HepG2 (cell line): ENCODE data around the gene IQCN. TPM values are rescaled to one million over a fixed set of nuclear protein-coding genes. Genes with fewer than 3 reads are reported as not detected.
A peak's percentile ranks its signal among the peaks of the same experiment; 100 is the strongest.

Experiments
- ATAC-seq: fragments of 200-7000 bp; cut with Tn5 transposase; 3 replicates; pipeline ENCODE4 v1.9.1; 2020; ENCODE audit warnings: mild to moderate bottlenecking, moderate library complexity
- BruUV-seq: library from RNA; stranded (reverse); fragments of 400-500 nt; replicated peaks from 2 replicates; lab custom pipeline; 2021; lab: Mats Ljungman, UMichigan
- CTCF ChIA-PET: fragments of 300-600 bp; formaldehyde crosslinking; extraction: SDS; loops from one replicate; lab custom pipeline; 2021; ENCODE audit warnings: low total read pairs, inconsistent platforms, low intra/inter-chr PET ratio; lab: Yijun Ruan, JAX
- POLR2A ChIA-PET: fragments of 350-600 bp; sonication (Branson Sonifier 250); formaldehyde crosslinking; loops from one replicate; lab custom pipeline; 2020; ENCODE audit warnings: antibody characterized with exemption, inconsistent platforms; lab: Yijun Ruan, JAX
- DNase-seq: peaks from one replicate; pipeline ENCODE4 v3.0.0-alpha.2; 2015; ENCODE audit warnings: low spot score
- FAIRE-seq: peaks from 3 replicates; lab custom pipeline; 2011; peaks lifted over from hg19 to GRCh38; lab: Jason Lieb, UNC
- H2AFZ ChIP-seq: one replicate; pipeline ENCODE4 v1.6.1; 2011; ENCODE audit warnings: low read length, inconsistent platforms
- H3K27ac ChIP-seq: fragments of 300-600 bp; 3 replicates; pipeline ENCODE4 v1.8.0; 2011; ENCODE audit warnings: mixed run types, mild to moderate bottlenecking, mixed read lengths, low read length, inconsistent platforms; ENCODE audit not compliant: insufficient read depth; ENCODE audit errors: extremely low read length
- H3K27me3 ChIP-seq, 2 experiments: fragments of 200-600 bp in 1 of 2; 2 replicates in 1 of 2; 3 replicates in 1 of 2; pipeline versions ENCODE4 v1.6.0 to v1.8.0; 2011; ENCODE audit warnings: low read length in 2 of 2, mild to moderate bottlenecking in 2 of 2, moderate library complexity in 2 of 2, inconsistent platforms in 1 of 2; ENCODE audit not compliant: insufficient read depth in 2 of 2, control insufficient read depth in 1 of 2
- H3K36me3 ChIP-seq, 2 experiments: fragments of 200-600 bp in 1 of 2; replicated peaks in 1 of 2; 2 replicates in 1 of 2; 3 replicates in 1 of 2; pipeline versions ENCODE4 v1.5.1 to v1.8.0; 2011; ENCODE audit warnings: low read length in 2 of 2, inconsistent platforms in 1 of 2; ENCODE audit not compliant: insufficient read depth in 2 of 2, control insufficient read depth in 1 of 2
- H3K4me1 ChIP-seq: 2 replicates; pipeline ENCODE4 v1.5.1; 2012; ENCODE audit warnings: low read length, inconsistent platforms; ENCODE audit not compliant: insufficient read depth
- H3K4me2 ChIP-seq: 2 replicates; pipeline ENCODE4 v1.6.0; 2011; ENCODE audit warnings: low read depth, low read length, inconsistent platforms
- H3K4me3 ChIP-seq, 3 experiments: fragments of 200-600 bp in 1 of 3; sonication (generic), shearing (Covaris generic) in 1 of 3; replicated peaks in 1 of 3; 2 replicates each; pipeline ENCODE4 v1.5.1; 2011 to 2016; ENCODE audit warnings: low read length in 3 of 3, inconsistent platforms in 2 of 3, low read depth in 2 of 3, mild to moderate bottlenecking in 2 of 3, control low read depth in 1 of 3, mixed read lengths in 1 of 3; ENCODE audit not compliant: insufficient read depth in 1 of 3
- H3K79me2 ChIP-seq: one replicate; pipeline ENCODE4 v1.6.1; 2011; ENCODE audit warnings: low read length, inconsistent platforms; ENCODE audit not compliant: insufficient read depth
- H3K9ac ChIP-seq: 2 replicates; pipeline ENCODE4 v1.6.0; 2011; ENCODE audit warnings: mild to moderate bottlenecking, low read depth, low read length, inconsistent platforms; ENCODE audit not compliant: insufficient read depth
- H3K9me3 ChIP-seq: 2 replicates; pipeline ENCODE4 v1.5.1; 2012; ENCODE audit warnings: mild to moderate bottlenecking, low read length
- H4K20me1 ChIP-seq: 2 replicates; pipeline ENCODE4 v1.6.0; 2011; ENCODE audit warnings: inconsistent platforms, mild to moderate bottlenecking, low read length, moderate library complexity; ENCODE audit not compliant: insufficient read depth
- ATF7 ChIP-seq, 2 experiments: fragments of 450-650 bp in 1 of 2; sonication (generic) in 1 of 2; formaldehyde crosslinking in 1 of 2; IDR thresholded peaks; 2 replicates each; pipeline versions ENCODE4 v1.4.0 to v1.6.1; 2016 to 2020; ENCODE audit warnings: antibody characterized with exemption in 1 of 2, mild to moderate bottlenecking in 1 of 2, missing genetic modification reagents in 1 of 2
- FOSL1 ChIP-seq: sonication (generic); formaldehyde crosslinking; IDR thresholded peaks from 2 replicates; pipeline ENCODE4 v1.9.0; 2021; ENCODE audit warnings: missing genetic modification reagents, borderline replicate concordance
- HDAC2 ChIP-seq: sonication (generic); formaldehyde crosslinking; IDR thresholded peaks from 2 replicates; pipeline ENCODE4 v1.4.0; 2020; ENCODE audit warnings: missing genetic modification reagents
- KDM1A ChIP-seq: IDR thresholded peaks from 2 replicates; pipeline ENCODE4 v1.6.1; 2016; ENCODE audit warnings: missing compliant biosample characterization
- KDM5B ChIP-seq: sonication (generic); formaldehyde crosslinking; IDR thresholded peaks from 2 replicates; pipeline ENCODE4 v1.4.0; 2020; ENCODE audit warnings: missing genetic modification reagents, mild to moderate bottlenecking, borderline replicate concordance
- NR0B2 ChIP-seq: sonication (generic); formaldehyde crosslinking; IDR thresholded peaks from 2 replicates; pipeline ENCODE4 v1.4.0; 2020; ENCODE audit warnings: mild to moderate bottlenecking, missing genetic modification reagents
- XRCC5 ChIP-seq: fragments of 200-400 bp; formaldehyde crosslinking; optimal IDR thresholded peaks from 2 replicates; pipeline ENCODE3; 2017; ENCODE audit warnings: mild to moderate bottlenecking, low read length
- ZFP36 ChIP-seq: fragments of 150-350 bp; IDR thresholded peaks from 2 replicates; pipeline ENCODE4 v1.6.1; 2018; ENCODE audit warnings: borderline replicate concordance, low read length, low read depth; ENCODE audit not compliant: partially characterized antibody
- ZMYM3 ChIP-seq: sonication (generic); formaldehyde crosslinking; IDR thresholded peaks from 2 replicates; pipeline ENCODE4 v1.5.1; 2020; ENCODE audit warnings: mild to moderate bottlenecking, missing genetic modification reagents
- ZNF121 ChIP-seq: sonication (generic); formaldehyde crosslinking; IDR thresholded peaks from 2 replicates; pipeline ENCODE4 v1.5.0; 2020; ENCODE audit warnings: mild to moderate bottlenecking, missing genetic modification reagents
- ZNF160 ChIP-seq: sonication (generic); formaldehyde crosslinking; IDR thresholded peaks from 2 replicates; pipeline ENCODE4 v1.8.0; 2022; ENCODE audit warnings: mild to moderate bottlenecking, inconsistent platforms, missing genetic modification reagents
- ZNF331 ChIP-seq: sonication (generic); formaldehyde crosslinking; IDR thresholded peaks from 2 replicates; pipeline ENCODE4 v1.4.0; 2020; ENCODE audit warnings: missing genetic modification reagents
- ZNF768 ChIP-seq: sonication (generic); formaldehyde crosslinking; IDR thresholded peaks from 2 replicates; pipeline ENCODE4 v1.4.0; 2020; ENCODE audit warnings: missing genetic modification reagents
- WGBS: methylation state at CpG from one replicate; pipeline ENCODE4 v1.1.6; 2017; ENCODE audit warnings: low lambda C conversion rate; 5-methylcytosine and 5-hydroxymethylcytosine counted together
- in situ Hi-C: cut with HindIII; loops from 2 replicates; pipeline ENCODE4 v1.10.0; 2017; ENCODE audit warnings: low pct_unique_long_range_greater_than_20kb; ENCODE audit not compliant: extremely low pct_ligation_motif_present
- intact Hi-C: fragments of 100-400 bp; cut with micrococcal nuclease; formaldehyde crosslinking; loops from one replicate; pipeline ENCODE4 v1.10.0; 2022; ENCODE audit not compliant: unreplicated experiment
- polyA plus RNA-seq, 8 experiments: library from polyadenylated mRNA; depleted of rRNA in 3 of 8; stranded (reverse) in 7 of 8; unstranded in 1 of 8; fragments of >200 nt; fragmentation: Illumina TruSeq in 4 of 8; extraction: Trizol in 4 of 8; gene quantifications; 2 replicates each; pipeline versions ENCODE4 v1.2.1 to v1.2.3, GENCODE V29; 2011 to 2016; ENCODE audit warnings: low read depth in 4 of 8, missing spikeins in 1 of 8, mixed read lengths in 1 of 8; ENCODE audit not compliant: insufficient read depth in 1 of 8
- total RNA-seq, 5 experiments: library from RNA; depleted of rRNA; stranded (reverse); fragments of >200 nt; fragmentation: Illumina TruSeq; extraction: Trizol; gene quantifications; 2 replicates each; pipeline ENCODE4 v1.2.3, GENCODE V29; 2016; ENCODE audit warnings: low read depth in 1 of 5

IQCN gene
- total and polyA plus RNA-seq, 2 of the 13 experiments (the other 11 are each of a cell fraction or from before 2014, with no cell fraction given), result 0.04 to 0.18 TPM

GRCh38 chr19:18304208-18304457 lies 29.9 kb upstream of the IQCN start (continued):
- TF ChIP-seq ATF7 (IDR thresholded peaks at IDR 0.05), result no peak
- TF ChIP-seq ATF7 (CRISPR knock-in tag; IDR thresholded peaks at IDR 0.05), result no peak
- no peak for TF ChIP-seq ZNF160 (CRISPR knock-in tag)

GRCh38 chr19:18301718-18302111 lies 27.5 kb upstream of the IQCN start:
- WGBS, result 100% methylated on average over 4 of the region's 4 CpGs
- Histone ChIP-seq H3K4me3 (no peak overlapping the region), H3K36me3 (no peaks in the 10 kb centered on the region), H3K4me2 (no peak overlapping the region), H3K4me1 (peaks cover 59% of the 10 kb centered on the region), H3K27me3 (no peaks in the 10 kb centered on the region), H3K27ac (no peak overlapping the region), H3K79me2 (no peaks in the 10 kb centered on the region), H3K9me3 (no peaks in the 10 kb centered on the region), H3K9ac (no peak overlapping the region), H2AFZ (no peak overlapping the region), H4K20me1 (no peaks in the 10 kb centered on the region)
- FAIRE-seq, result no peak
- ChIA-PET POLR2A (interaction anchor here (5.8 to 7.2 kb wide), 3 partner anchors 9 to 22 kb away, joined by 51 to 251 read pairs (median 187); partner anchors contain the start of genes JUND and LSM4), CTCF (no interaction called here)
- TF ChIP-seq KDM5B (CRISPR knock-in tag) (0 out of 2 replicates have a peak, but pooled peaks have one; percentile 25), ZFP36 (peak; percentile 65), ZNF121 (CRISPR knock-in tag) (peak; percentile 76), XRCC5 (no peak), KDM1A (CRISPR knock-in tag) (peak; percentile 69; the same call in 1 of the 2 replicates), NR0B2 (CRISPR knock-in tag) (0 out of 2 replicates have a peak, but pooled peaks have one; percentile 19), ZNF768 (CRISPR knock-in tag) (peak; percentile 99), ZMYM3 (CRISPR knock-in tag) (peak; percentile 83), FOSL1 (CRISPR knock-in tag) (no peak), ZNF331 (CRISPR knock-in tag) (no peak), HDAC2 (0 out of 2 replicates have a peak, but pooled peaks have one; percentile 9)
- DNase-seq, result no peak
- ATAC-seq, result no peak
- BruUV-seq, result no TSS peak
- in situ Hi-C loops, result no loop called here
- intact Hi-C loops, result loop anchor here (1.0 kb wide), 1 partner anchor 19 kb away; no protein-coding TSS in a partner anchor
